DND-41 (cell line): Measurements from ENCODE around the gene SCNN1A.
"Not testable (repeated sequence)": the region's sequence is repeated elsewhere in the genome, so short reads cannot be mapped to it uniquely, and the experiment has no call there.

Experiments
- ATAC-seq: fragments of 200-7000 bp; cut with Tn5 transposase; 3 replicates; pipeline ENCODE4 v1.9.1; 2021; ENCODE audit warnings: low read depth; ENCODE audit not compliant: insufficient read depth
- DNase-seq: peaks from one replicate; pipeline ENCODE4 v3.0.0-alpha.2; 2020
- H2AFZ ChIP-seq: 2 replicates; pipeline ENCODE4 v1.6.0; 2012; ENCODE audit warnings: low read depth, low read length
- H3K27ac ChIP-seq: 2 replicates; pipeline ENCODE4 v1.5.1; 2012; ENCODE audit warnings: low read length, inconsistent platforms
- H3K27me3 ChIP-seq: fragments of 200-600 bp; sonication (generic); 2 replicates; pipeline ENCODE4 v1.6.0; 2012; ENCODE audit warnings: low read length, mild to moderate bottlenecking, inconsistent platforms; ENCODE audit not compliant: insufficient read depth, poor library complexity
- H3K36me3 ChIP-seq: 2 replicates; pipeline ENCODE4 v1.5.1; 2012; ENCODE audit warnings: low read length, inconsistent platforms; ENCODE audit not compliant: insufficient read depth
- H3K4me1 ChIP-seq: 2 replicates; pipeline ENCODE4 v1.5.1; 2012; ENCODE audit warnings: mild to moderate bottlenecking, low read length; ENCODE audit not compliant: insufficient read depth
- H3K4me2 ChIP-seq: 2 replicates; pipeline ENCODE4 v1.6.0; 2012; ENCODE audit warnings: mild to moderate bottlenecking, moderate library complexity, low read length, inconsistent platforms; ENCODE audit not compliant: insufficient read depth
- H3K4me3 ChIP-seq, 2 experiments: fragments of 200-600 bp in 1 of 2; shearing (Covaris generic) in 1 of 2; 2 replicates each; pipeline ENCODE4 v1.5.1; 2012 to 2016; ENCODE audit warnings: inconsistent platforms in 2 of 2, low read length in 2 of 2, mild to moderate bottlenecking in 2 of 2, low read depth in 1 of 2, moderate library complexity in 1 of 2
- H3K79me2 ChIP-seq: 2 replicates; pipeline ENCODE4 v1.6.0; 2012; ENCODE audit warnings: low read length, inconsistent platforms; ENCODE audit not compliant: insufficient read depth
- H3K9ac ChIP-seq: 2 replicates; pipeline ENCODE4 v1.6.0; 2012; ENCODE audit warnings: low read depth, mild to moderate bottlenecking, inconsistent platforms, low read length, moderate library complexity
- H3K9me3 ChIP-seq: 2 replicates; pipeline ENCODE4 v1.5.1; 2012; ENCODE audit warnings: low read length, moderate library complexity, mild to moderate bottlenecking, inconsistent platforms; ENCODE audit not compliant: insufficient read depth, severe bottlenecking
- H4K20me1 ChIP-seq: 2 replicates; pipeline ENCODE4 v1.6.0; 2012; ENCODE audit warnings: low read length; ENCODE audit not compliant: insufficient read depth
- CTCF ChIP-seq: IDR thresholded peaks from 2 replicates; pipeline ENCODE4 v1.5.1; 2012; ENCODE audit warnings: borderline replicate concordance, low read length, moderate library complexity, mild to moderate bottlenecking; ENCODE audit not compliant: poor library complexity, severe bottlenecking; ENCODE audit errors: extremely low read depth
- EZH2 ChIP-seq: IDR thresholded peaks from 3 replicates; pipeline ENCODE4 v1.6.1; 2012; ENCODE audit warnings: borderline replicate concordance, low read depth, mild to moderate bottlenecking, moderate library complexity, low read length, inconsistent platforms; ENCODE audit not compliant: severe bottlenecking

SCNN1A gene

GRCh38 chr12:6338955-6339354 lies 36.4 kb downstream of the SCNN1A start:
- ATAC-seq, result no peak
- Histone ChIP-seq H3K36me3 (peaks cover 32% of the 10 kb centered on the region), H2AFZ (no peak overlapping the region), H3K9me3 (no peaks in the 10 kb centered on the region), H3K4me2 (peak overlapping the region; percentile 88), H4K20me1 (peaks cover 22% of the 10 kb centered on the region), H3K27me3 (no peaks in the 10 kb centered on the region), H3K79me2 (peaks cover 80% of the 10 kb centered on the region), H3K4me3 (peak overlapping the region in 1 of 2 experiments; percentile 72; a peak in 3 of 4 replicates), H3K9ac (peak overlapping the region; percentile 83), H3K27ac (peak overlapping the region; percentile 98), H3K4me1 (peaks cover 75% of the 10 kb centered on the region)
- TF ChIP-seq CTCF, result no peak
- no peak for TF ChIP-seq EZH2
- DNase-seq, result no peak

DNA sequence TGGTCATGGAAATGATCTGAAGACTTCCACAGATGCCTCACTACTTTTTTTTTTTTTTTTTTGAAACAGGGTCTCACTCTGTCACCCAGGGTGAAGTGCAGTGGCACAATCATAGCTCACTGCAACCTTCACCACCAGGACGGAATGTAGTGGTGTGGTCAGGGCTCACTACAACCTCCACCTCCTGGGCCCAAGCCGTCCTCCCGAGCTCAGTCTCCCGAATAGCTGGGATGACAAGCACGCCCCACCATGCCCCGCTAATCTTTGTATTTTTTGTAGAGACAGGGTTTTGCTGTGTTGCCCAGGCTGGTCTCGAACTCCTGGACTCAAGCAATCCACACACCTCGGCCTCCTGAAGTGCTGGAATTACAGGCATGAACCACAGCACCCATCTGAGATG lies 36.8 kb downstream of the SCNN1A start:
- Histone ChIP-seq H4K20me1 (peaks cover 26% of the 10 kb centered on the region), H3K4me1 (peaks cover 75% of the 10 kb centered on the region), H3K27ac (peak overlapping the region; percentile 98), H3K4me2 (peak overlapping the region; percentile 88), H3K79me2 (peaks cover 84% of the 10 kb centered on the region), H3K36me3 (peaks cover 37% of the 10 kb centered on the region), H3K9ac (peak overlapping the region; percentile 83), H3K4me3 (peak overlapping the region in 1 of 2 experiments; percentile 72; a peak in 2 of 4 replicates)
- DNase-seq, H2AFZ ChIP-seq, ATAC-seq, H3K27me3 ChIP-seq, H3K9me3 ChIP-seq: not testable (repeated sequence)

DNA sequence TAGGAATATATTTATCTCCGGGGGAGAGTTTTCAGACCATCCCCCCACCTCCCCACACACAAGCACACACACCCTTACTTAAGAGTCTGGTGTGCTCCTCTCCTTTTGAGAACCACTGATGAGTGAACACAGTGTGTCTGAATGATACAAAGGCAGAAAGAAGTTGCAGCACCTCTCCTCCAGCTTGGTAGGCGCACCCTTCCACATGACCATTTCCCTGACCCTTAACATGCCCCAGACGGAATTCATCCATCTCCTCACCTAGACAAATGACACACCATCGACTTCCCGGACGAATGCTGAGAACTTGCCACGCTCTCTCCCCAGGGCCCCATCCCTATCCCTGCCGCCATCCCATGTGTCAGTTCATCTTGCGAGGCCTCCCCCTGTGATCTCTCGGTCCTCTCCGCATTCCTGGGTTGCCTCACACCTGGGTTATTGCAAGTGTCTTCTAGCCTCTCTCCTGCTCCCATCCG lies 37.4 kb downstream of the SCNN1A start:
- Histone ChIP-seq H3K79me2 (peaks cover 87% of the 10 kb centered on the region), H3K9ac (peak overlapping the region; percentile 83), H3K4me1 (peaks cover 71% of the 10 kb centered on the region)

More for the DNA sequence above, 37.4 kb downstream of the SCNN1A start:
- H3K4me2 ChIP-seq, result peak overlapping the region; percentile 88
- H3K4me3 ChIP-seq, result peak overlapping the region in 1 of 2 experiments; percentile 72; a peak in 2 of 4 replicates
- peak; percentile 40 for DNase-seq
- H3K27me3 ChIP-seq, result no peaks in the 10 kb centered on the region
- H3K36me3 ChIP-seq, result peaks cover 42% of the 10 kb centered on the region
- H3K9me3 ChIP-seq, result no peaks in the 10 kb centered on the region
- H4K20me1 ChIP-seq, result peaks cover 31% of the 10 kb centered on the region
- ATAC-seq, result no peak
- H2AFZ ChIP-seq, result no peak overlapping the region
- TF ChIP-seq CTCF (no peak), EZH2 (no peak)
- H3K27ac ChIP-seq, result peak overlapping the region; percentile 98
